Caco-2 (cell line): ENCODE results near the gene NR6A1. TPM values are rescaled to one million over a fixed set of nuclear protein-coding genes. Genes with fewer than 3 reads are reported as not detected.

ENCODE experiments used
- BruUV-seq: library from RNA; stranded (reverse); fragments of 400-500 nt; replicated peaks from 2 replicates; lab custom pipeline; 2021; lab: Mats Ljungman, UMichigan
- CTCF ChIA-PET: fragments of 300-600 bp; sonication (Branson Sonifier 250); formaldehyde crosslinking; loops from one replicate; lab custom pipeline; 2022; ENCODE audit warnings: antibody characterized with exemption; lab: Charles Lee
- POLR2A ChIA-PET: fragments of 300-600 bp; sonication (Branson Sonifier 250); formaldehyde crosslinking; loops from one replicate; lab custom pipeline; 2022; ENCODE audit warnings: antibody characterized with exemption; lab: Charles Lee
- DNase-seq, 2 experiments: peaks; one replicate each; pipeline versions ENCODE4 v3.0.0 to v3.0.0-alpha.2; 2020 to 2022
- H3K27me3 ChIP-seq: replicated peaks from 2 replicates; pipeline ENCODE4 v1.6.0; 2011; ENCODE audit warnings: low read length; ENCODE audit not compliant: control insufficient read depth, insufficient read depth
- H3K36me3 ChIP-seq: 2 replicates; pipeline ENCODE4 v1.5.1; 2011; ENCODE audit warnings: low read length; ENCODE audit not compliant: control insufficient read depth, insufficient read depth
- H3K4me1 ChIP-seq: fragments of 250-450 bp; sonication (Bioruptor Pico); 2 replicates; pipeline ENCODE4 v1.5.1; 2020; ENCODE audit warnings: mild to moderate bottlenecking
- H3K4me3 ChIP-seq: 2 replicates; pipeline ENCODE4 v1.5.1; 2011; ENCODE audit warnings: low read depth, mild to moderate bottlenecking, control low read depth, low read length
- H3K9me3 ChIP-seq: fragments of 250-450 bp; sonication (Bioruptor Pico); 2 replicates; pipeline ENCODE4 v1.5.1; 2020; ENCODE audit warnings: mild to moderate bottlenecking, moderate library complexity
- H3K27ac Mint-ChIP-seq: one replicate; pipeline ENCODE4 v1.8.0; 2022; ENCODE audit warnings: mixed read lengths; ENCODE audit not compliant: unreplicated experiment
- H3K27me3 Mint-ChIP-seq: one replicate; pipeline ENCODE4 v1.8.0; 2022; ENCODE audit warnings: mixed read lengths; ENCODE audit not compliant: insufficient read depth, unreplicated experiment
- H3K36me3 Mint-ChIP-seq: one replicate; pipeline ENCODE4 v1.8.0; 2022; ENCODE audit warnings: mild to moderate bottlenecking, mixed read lengths; ENCODE audit not compliant: insufficient read depth, unreplicated experiment
- H3K4me1 Mint-ChIP-seq: one replicate; pipeline ENCODE4 v1.8.0; 2022; ENCODE audit warnings: low read depth, mixed read lengths; ENCODE audit not compliant: unreplicated experiment
- H3K4me3 Mint-ChIP-seq: one replicate; pipeline ENCODE4 v1.8.0; 2022; ENCODE audit warnings: mild to moderate bottlenecking, moderate library complexity, mixed read lengths; ENCODE audit not compliant: unreplicated experiment
- H3K9me3 Mint-ChIP-seq: one replicate; pipeline ENCODE4 v1.8.0; 2022; ENCODE audit warnings: mixed read lengths; ENCODE audit not compliant: unreplicated experiment
- intact Hi-C: fragments of 100-400 bp; cut with micrococcal nuclease; formaldehyde crosslinking; loops from one replicate; pipeline ENCODE4 v1.10.0; 2022; ENCODE audit not compliant: unreplicated experiment
- total RNA-seq: library from RNA; stranded (reverse); gene quantifications from 2 replicates; pipeline ENCODE4 v1.2.3, GENCODE V29; 2022
- TF ChIP-seq, protein P1 (sequence below), 2 experiments: fragments of 200-600 bp in 1 of 2; IDR thresholded peaks; 1 replicate in 1 of 2; 2 replicates in 1 of 2; pipeline versions ENCODE4 v1.5.1 to v1.8.0; 2011 to 2022; ENCODE audit warnings: antibody characterized with exemption in 1 of 2, control low read depth in 1 of 2, inconsistent platforms in 1 of 2, low read depth in 1 of 2, low read length in 1 of 2, mild to moderate bottlenecking in 1 of 2, moderate library complexity in 1 of 2; ENCODE audit not compliant: insufficient read depth in 1 of 2, severe bottlenecking in 1 of 2, unreplicated experiment in 1 of 2

NR6A1 gene
- total RNA-seq, 1 experiment from 2014 or later, result 33.6 TPM

DNA sequence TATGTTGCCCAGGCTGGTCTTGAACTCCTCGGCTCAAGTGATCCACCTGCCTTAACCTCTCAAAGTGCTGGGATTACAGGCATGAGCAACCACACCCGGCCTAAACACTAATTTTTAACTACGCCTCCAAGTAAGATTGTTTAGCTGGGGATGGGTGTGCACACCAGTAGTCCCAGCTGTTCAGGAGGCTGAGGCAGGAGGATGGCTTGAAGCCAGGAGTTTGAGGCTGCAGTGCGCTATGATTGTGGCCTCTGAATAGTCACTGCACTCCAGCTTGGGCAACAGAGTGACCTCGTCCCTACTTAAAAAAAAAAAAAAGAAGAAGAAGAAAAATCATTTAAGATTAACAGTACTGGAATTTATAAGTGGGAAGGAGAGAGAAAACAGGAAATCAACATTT, 173.1 kb downstream of the NR6A1 start:
- intact Hi-C loops, result no loop called here
- H3K4me1 ChIP-seq, result peaks cover 34% of the 10 kb centered on the region
- no peaks in the 10 kb centered on the region for H3K27me3 ChIP-seq
- Mint-ChIP-seq H3K36me3 (peaks cover 11% of the 10 kb centered on the region), H3K27ac (no peak overlapping the region), H3K4me3 (no peak overlapping the region), H3K27me3 (no peaks in the 10 kb centered on the region), H3K9me3 (no peaks in the 10 kb centered on the region), H3K4me1 (peaks cover 27% of the 10 kb centered on the region)
- ChIA-PET POLR2A (no interaction called here), CTCF (interaction anchor here (0.6 kb wide), 1 partner anchor 25 kb away, joined by 5 read pairs; no protein-coding TSS in a partner anchor)
- H3K36me3 ChIP-seq, result no peaks in the 10 kb centered on the region
- TF ChIP-seq, protein P1, sequence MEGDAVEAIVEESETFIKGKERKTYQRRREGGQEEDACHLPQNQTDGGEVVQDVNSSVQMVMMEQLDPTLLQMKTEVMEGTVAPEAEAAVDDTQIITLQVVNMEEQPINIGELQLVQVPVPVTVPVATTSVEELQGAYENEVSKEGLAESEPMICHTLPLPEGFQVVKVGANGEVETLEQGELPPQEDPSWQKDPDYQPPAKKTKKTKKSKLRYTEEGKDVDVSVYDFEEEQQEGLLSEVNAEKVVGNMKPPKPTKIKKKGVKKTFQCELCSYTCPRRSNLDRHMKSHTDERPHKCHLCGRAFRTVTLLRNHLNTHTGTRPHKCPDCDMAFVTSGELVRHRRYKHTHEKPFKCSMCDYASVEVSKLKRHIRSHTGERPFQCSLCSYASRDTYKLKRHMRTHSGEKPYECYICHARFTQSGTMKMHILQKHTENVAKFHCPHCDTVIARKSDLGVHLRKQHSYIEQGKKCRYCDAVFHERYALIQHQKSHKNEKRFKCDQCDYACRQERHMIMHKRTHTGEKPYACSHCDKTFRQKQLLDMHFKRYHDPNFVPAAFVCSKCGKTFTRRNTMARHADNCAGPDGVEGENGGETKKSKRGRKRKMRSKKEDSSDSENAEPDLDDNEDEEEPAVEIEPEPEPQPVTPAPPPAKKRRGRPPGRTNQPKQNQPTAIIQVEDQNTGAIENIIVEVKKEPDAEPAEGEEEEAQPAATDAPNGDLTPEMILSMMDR (IDR thresholded peaks at IDR 0.05; ENCODE audit: insufficient read depth in 1 of 2, low read depth in 1 of 2, low read length in 1 of 2, severe bottlenecking in 1 of 2, unreplicated experiment in 1 of 2), result no peak
- no peak overlapping the region for H3K4me3 ChIP-seq
- H3K9me3 ChIP-seq, result no peaks in the 10 kb centered on the region
- no TSS peak for BruUV-seq
- no peak for DNase-seq

DNA sequence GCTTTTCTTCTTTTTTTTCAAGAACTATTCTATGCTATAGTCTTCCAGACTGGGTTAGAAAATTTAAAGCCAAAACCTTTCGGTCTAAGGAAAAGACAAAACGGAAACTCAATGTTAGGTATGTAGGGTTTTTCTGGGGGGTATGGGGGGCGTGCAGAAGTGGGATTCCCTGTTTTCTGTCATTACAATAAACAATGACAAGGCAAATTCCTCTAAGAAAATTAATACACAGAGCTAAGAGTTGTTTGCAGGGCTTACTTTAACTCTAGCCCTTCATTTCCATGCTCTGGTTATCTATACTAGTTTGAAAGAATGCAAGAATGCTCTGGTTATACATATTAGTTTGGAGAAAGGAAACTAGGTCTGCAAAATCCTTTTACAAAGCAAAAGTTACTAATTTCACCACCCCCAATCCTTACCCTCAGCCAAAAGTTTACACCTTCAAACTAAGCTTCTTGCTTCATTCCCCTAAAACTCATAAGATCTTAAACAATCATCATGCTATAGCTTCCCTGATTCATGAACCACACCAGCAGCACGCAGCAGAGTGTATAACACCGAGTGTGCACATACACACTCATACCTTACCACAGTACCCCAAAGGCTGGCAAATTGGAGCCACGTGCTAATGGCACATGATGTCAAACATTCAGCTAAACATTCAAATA, 174.8 kb downstream of the NR6A1 start:
- H3K4me1 Mint-ChIP-seq, result peaks cover 29% of the 10 kb centered on the region
- no peak overlapping the region for H3K27ac Mint-ChIP-seq
- ChIA-PET CTCF (interaction anchor here (1.6 to 2.2 kb wide), 2 partner anchors 21 to 44 kb away, joined by 7 to 9 read pairs; no protein-coding TSS in a partner anchor), POLR2A (no interaction called here)
- intact Hi-C loops, result no loop called here
- peaks cover 36% of the 10 kb centered on the region for H3K4me1 ChIP-seq
- no peaks in the 10 kb centered on the region for H3K27me3 ChIP-seq
- H3K36me3 Mint-ChIP-seq, result peaks cover 11% of the 10 kb centered on the region
- no peak for DNase-seq
- H3K9me3 ChIP-seq, result no peaks in the 10 kb centered on the region
- no peaks in the 10 kb centered on the region for H3K9me3 Mint-ChIP-seq
- H3K4me3 Mint-ChIP-seq, result peak overlapping the region; percentile 54
- TF ChIP-seq, protein P1 (IDR thresholded peaks at IDR 0.05; ENCODE audit: insufficient read depth in 1 of 2, low read depth in 1 of 2, low read length in 1 of 2, severe bottlenecking in 1 of 2, unreplicated experiment in 1 of 2), result no peak
- no TSS peak for BruUV-seq
- H3K36me3 ChIP-seq, result no peaks in the 10 kb centered on the region
- H3K4me3 ChIP-seq, result no peak overlapping the region
- H3K27me3 Mint-ChIP-seq, result no peaks in the 10 kb centered on the region

DNA sequence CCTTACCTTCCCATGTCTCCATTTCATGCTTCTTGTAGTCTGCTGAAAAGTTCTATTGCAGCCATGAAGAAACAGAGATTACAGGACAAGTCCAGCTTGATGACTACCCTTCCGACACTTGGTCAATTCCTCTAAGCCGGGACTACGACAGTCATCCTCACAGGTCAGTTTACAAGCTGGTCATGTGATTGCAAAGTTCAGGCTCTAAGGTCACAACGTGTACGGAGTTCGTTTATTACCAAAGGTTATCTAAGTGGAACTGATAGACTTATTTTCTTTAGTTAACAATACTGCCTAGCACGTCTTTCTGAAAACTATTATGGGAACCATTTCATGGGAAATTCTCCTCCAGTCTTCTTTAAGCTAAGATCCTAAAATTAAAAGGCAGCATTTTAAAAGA, 175.4 kb downstream of the NR6A1 start:
- peak; percentile 66 to 78 for DNase-seq
- intact Hi-C loops, result loop anchor here (2.0 kb wide), 1 partner anchor 25 kb away; no protein-coding TSS in a partner anchor
- H3K27me3 Mint-ChIP-seq, result no peaks in the 10 kb centered on the region
- ChIA-PET POLR2A (interaction anchor here (0.6 kb wide), 2 partner anchors 170 to 265 kb away, joined by 3 to 4 read pairs; no protein-coding TSS in a partner anchor), CTCF (interaction anchor here (1.2 to 2.2 kb wide), 3 partner anchors 22 to 257 kb away, joined by 3 to 9 read pairs (median 7); no protein-coding TSS in a partner anchor)
- peaks cover 29% of the 10 kb centered on the region for H3K4me1 Mint-ChIP-seq
- TF ChIP-seq, protein P1 (IDR thresholded peaks at IDR 0.05; ENCODE audit: insufficient read depth in 1 of 2, low read depth in 1 of 2, low read length in 1 of 2, severe bottlenecking in 1 of 2, unreplicated experiment in 1 of 2), result no peak
- Histone ChIP-seq H3K27me3 (no peaks in the 10 kb centered on the region), H3K4me3 (0 out of 2 replicates have a peak overlapping the region, but pooled peaks have one; percentile 10), H3K36me3 (no peaks in the 10 kb centered on the region), H3K4me1 (peaks cover 42% of the 10 kb centered on the region), H3K9me3 (no peaks in the 10 kb centered on the region)
- peak overlapping the region; percentile 24 for H3K27ac Mint-ChIP-seq
- peak overlapping the region; percentile 54 for H3K4me3 Mint-ChIP-seq
- no peaks in the 10 kb centered on the region for H3K9me3 Mint-ChIP-seq
- BruUV-seq, result no TSS peak
- peaks cover 9% of the 10 kb centered on the region for H3K36me3 Mint-ChIP-seq
